Spleen (tissue), 7 donors: ENCODE data around the gene PTPRN2.

Experiments used
- CTCF ChIP-seq, 11 experiments: fragments of 200-600 bp in 7 of 11; fragments of 450-650 bp in 4 of 11; sonication (generic) in 4 of 11; IDR thresholded peaks in 8 of 11; conservative IDR thresholded peaks in 3 of 11; 1 replicate in 7 of 11; 2 replicates in 4 of 11; pipeline versions ENCODE4 v1.4.0 to v1.8.0; 2016 to 2021; ENCODE audit warnings: antibody characterized with exemption in 11 of 11, inconsistent platforms in 4 of 11, mild to moderate bottlenecking in 1 of 11
- POLR2A ChIP-seq, 3 donors: fragments of 450-650 bp; IDR thresholded peaks; one replicate each; pipeline ENCODE4 v1.5.1; 2017; ENCODE audit warnings: antibody characterized with exemption in 3 of 3, mild to moderate bottlenecking in 1 of 3
- POLR2AphosphoS5 ChIP-seq, 3 donors: sonication (generic); formaldehyde crosslinking; IDR thresholded peaks; one replicate each; pipeline ENCODE4 v1.5.1; 2017; ENCODE audit warnings: antibody characterized with exemption in 3 of 3
- donor health status: DM: no; HTN: no; CAD: no; lungs with moderate emphysema.
- donor health status: DM: no; HTN: no; CAD: no.
- donor health status: DM: no; HTN: no; CAD: no.

GRCh38 chr7:158524749-158525635, 62.6 kb downstream of the PTPRN2 start:
- TF ChIP-seq POLR2AphosphoS5 (IDR thresholded peaks at IDR 0.05), result no peak
- no peak for TF ChIP-seq CTCF (IDR thresholded peaks at IDR 0.05 in 8 of 11, conservative IDR thresholded peaks at IDR 0.05 in 3 of 11)
- TF ChIP-seq POLR2A (IDR thresholded peaks at IDR 0.05), result no peak
